ENCODE data around the gene IPO4.

Gene IPO4

DNA sequence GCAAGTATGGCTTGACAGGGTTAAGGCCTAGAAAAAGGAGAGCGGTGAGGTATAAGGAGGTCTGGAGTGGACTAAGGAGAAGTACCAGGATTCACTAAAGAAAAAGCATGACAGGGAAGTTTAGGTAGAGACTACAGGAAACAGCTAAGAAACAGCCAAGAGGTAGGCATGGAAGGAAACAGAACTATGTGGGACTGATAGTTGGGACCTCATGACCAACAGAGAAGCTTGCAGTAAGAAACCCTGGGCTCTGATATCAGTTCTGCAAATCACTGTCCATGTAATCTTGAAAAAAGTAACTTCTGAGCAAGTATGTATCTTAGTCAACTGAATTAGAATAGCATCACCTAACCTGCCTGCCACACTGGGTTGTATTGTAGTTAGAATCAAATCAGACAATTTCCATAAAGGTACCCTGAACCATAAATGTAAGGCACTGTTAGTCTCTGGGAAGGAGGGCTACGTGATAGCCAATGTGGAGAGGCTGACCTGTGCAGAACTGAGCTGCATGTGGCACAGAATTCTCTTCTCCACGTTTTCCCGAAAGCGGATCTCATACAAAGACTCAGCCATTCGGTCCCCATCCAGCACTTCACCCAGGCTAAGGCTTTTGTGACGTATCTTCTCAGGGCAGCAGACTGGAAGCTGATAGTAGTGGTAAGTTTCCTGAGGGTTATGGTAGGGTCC lies 5.7 kb upstream of the IPO4 start:
- no peak for DNase-seq (ENCODE audit: extremely low read depth in 1 of 2, low read depth in 1 of 2)

DNA sequence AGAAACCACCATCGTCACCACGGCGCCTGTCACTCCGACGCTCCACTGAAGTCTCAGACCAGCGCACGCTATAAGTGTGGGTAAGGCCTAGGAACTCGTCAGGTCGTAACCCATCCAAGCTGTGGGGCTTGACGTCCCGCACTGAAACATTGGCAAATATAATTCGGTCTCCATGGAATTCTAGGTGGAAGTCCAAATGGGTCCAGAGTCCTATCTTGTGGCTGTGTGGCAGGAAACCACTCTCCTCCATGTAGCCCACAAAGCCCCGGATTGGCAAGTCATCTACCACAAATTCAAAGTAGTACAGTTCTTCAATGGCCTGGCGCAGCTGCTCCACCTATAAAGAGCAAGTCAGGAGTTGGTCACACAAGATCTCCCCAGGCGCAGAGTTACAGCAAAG lies 4.3 kb upstream of the IPO4 start:
- DNase-seq (ENCODE audit: extremely low read depth in 1 of 2, low read depth in 1 of 2), result no peak

DNA sequence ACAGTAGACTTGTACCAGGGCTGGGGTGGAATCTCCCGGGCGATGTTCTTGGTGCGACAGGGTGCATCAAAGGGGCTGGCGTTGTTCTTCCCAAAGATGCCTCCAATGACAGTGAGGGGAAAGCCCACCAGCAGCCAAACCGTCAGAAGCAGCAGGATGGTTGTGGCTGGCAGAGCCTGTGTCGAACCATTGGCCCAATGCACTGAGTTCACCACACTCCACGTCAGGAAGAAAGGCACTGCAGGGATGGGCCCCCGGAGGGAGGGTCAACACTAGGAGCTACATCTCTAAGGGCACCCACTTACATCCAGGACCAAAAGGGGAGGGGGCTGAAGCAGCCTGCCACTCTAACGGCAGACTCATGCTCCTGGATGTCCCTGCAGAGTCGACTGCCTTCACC lies 1.8 kb upstream of the IPO4 start:
- DNase-seq (ENCODE audit: extremely low read depth in 1 of 2, low read depth in 1 of 2), result no peak

DNA sequence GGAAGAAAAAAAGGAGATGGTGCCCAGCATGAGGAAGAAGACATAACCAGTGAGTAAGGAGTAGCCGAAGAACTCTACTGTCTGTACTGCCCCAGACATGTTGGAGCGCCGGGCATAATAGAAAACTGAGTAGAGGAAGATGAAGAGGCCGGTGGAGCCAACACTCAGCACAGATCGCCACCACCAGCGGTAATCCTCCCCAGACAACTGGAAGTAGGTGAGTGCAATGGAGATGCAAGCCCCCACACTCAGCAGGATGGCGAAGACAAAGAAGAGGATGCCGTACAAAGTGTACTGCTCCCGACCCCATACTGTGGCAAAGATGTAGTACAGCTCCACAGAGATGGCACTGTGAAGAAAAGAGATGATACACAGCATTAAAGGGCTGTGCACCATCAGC lies 844 bp upstream of the IPO4 start:
- DNase-seq (ENCODE audit: extremely low read depth in 1 of 2, low read depth in 1 of 2), result no peak

DNA sequence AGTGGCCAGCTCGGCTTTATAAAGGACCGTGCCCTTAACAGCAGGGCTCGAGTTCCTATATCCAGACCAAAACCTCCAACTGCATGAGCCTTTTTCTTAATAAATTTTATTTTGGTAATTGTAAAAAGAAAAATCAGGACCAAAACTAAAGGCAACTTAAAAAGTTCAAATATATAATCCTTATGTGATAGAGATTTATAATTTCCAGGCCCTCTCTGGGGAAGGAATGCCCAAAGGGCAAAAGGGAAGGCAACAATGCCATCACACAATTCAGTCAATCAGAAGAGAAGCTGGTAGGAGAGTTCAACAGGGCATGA lies 401 bp upstream of the IPO4 start:
- DNase-seq (ENCODE audit: extremely low read depth in 1 of 2, low read depth in 1 of 2), result no peak

DNA sequence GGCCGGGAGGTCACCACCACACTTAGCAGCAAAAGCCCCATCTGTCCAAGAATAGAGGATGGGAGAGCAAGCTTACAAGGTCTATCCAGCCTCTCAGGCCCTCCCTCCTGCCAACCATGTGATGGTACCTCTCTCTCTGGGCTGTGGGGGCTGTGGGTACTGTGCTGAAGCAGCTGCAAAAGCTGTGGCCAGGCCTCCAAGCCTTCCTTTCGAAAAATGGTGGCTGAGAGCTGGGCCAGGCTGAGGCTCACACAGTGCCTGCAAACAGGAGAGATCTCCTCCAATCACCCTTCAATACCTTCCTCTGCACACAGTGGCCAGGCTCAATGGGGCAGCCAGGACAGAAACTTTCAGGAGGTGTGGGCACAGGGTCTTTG lies 1.1 kb downstream of the IPO4 start:
- DNase-seq (ENCODE audit: extremely low read depth in 1 of 2, low read depth in 1 of 2), result no peak

DNA sequence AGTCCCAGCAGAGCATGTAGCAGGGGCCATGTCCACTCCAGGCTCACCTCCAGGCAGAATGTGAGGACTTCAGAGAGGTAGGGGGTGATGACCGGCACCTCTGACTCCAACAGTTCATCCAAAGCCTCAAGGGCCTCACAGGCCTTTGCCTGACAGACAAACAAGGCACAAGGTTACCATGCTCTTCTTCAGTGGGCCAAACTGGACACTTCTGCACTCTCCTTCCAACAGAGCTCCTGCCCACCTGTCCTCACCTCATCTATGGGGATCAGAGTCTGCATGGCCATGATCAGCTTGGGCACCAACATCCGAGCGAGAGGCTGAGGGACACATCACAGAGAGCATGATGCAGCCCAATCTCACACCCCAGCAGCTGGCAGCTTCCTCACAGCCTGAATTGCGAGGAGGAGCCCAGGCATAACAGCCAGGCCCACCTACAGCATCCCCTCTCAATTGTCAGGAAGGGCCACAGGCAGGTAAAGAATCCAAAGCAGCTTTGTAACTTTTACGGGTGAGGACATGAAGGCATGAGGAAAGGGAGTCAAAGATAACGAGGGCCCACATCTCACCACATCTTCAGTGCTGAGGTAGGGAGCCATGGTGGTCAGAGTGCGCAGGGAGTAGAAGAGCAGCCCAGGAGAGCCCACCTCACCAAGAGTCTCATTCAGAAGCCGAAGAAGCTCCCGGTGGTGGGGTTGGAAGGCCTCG lies 1.6 kb downstream of the IPO4 start:
- no peak for DNase-seq (ENCODE audit: extremely low read depth in 1 of 2, low read depth in 1 of 2)

DNA sequence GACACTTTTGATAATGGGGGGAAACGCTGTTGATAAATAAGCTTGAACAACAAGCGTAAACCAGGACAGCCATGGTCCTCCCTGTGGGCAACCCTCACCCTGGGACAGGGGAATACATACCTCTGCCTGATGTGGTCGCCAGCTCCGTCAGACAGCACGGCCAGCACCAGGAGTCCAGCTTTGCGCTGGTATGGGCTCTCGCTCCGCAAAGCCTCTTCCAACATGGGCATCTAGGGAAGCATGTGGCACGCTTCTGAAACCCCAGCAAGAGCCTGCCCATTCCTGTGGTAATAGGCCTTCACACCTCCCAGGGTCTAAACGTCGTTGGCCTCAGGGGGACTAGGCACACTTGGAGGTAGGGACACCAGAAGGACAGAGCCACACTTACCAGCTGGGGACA lies 2.9 kb downstream of the IPO4 start:
- DNase-seq (ENCODE audit: extremely low read depth in 1 of 2, low read depth in 1 of 2), result no peak

DNA sequence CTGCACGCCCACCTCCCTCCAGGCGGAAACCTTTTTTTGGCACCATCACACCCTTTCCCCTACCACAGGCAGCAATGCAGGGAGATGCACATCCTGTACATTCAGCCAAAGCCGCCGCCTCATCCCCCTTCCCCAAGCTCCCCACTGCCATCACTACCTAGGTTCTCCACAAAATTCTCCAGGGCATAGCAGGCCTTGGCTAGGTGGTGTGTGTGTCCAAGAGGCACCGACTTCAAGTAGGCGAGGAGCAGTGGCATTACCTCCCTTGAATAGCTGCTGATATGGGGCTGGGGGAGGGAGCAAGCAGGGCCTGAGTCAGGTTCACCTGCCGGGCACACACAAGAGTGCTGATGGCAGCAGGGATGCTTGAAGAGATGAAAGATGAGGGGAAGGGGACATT lies 3.6 kb downstream of the IPO4 start:
- DNase-seq (ENCODE audit: extremely low read depth in 1 of 2, low read depth in 1 of 2), result no peak

DNA sequence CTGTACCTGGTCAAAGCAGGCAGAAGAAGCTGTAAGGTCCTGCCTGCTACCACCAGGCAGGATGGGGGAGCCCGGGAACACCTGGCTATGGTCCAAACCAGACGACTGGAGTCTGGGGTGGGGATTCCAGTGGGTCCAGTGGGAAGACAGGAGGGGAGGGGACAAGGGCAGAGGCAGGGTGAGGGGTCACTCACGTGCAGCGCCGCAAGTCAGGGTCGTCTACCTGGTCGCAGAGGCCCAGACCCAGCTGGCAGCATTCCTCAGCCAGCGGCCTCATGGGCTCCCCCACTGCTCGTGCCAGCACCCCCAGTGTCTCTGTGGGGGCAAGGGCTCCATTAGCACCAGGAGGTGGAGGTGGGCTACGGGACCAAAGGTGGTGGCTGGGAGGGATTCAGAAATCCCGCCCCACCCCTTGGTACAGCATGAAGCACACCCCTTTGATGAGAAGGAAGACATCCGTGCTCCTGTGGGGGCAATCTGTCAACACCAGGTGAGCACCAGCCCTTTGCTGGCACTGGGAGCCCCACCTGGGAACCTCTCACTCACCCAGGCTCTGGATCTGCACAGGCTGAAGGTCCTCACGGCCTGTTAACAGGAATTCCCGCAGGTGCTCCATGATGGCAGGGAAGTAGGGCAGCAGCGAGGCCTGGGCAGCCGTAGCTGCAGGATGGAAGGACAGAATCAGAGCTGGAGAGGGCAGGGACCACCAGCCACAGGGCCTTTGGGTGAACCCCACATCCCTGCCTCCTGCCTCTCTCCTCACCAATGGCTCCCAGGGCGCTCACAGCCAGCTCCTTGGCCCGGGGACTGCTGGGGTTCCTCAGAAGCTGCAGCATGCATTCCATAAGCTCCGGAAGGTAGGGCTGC lies 4.3 kb downstream of the IPO4 start:
- no peak for DNase-seq (ENCODE audit: extremely low read depth in 1 of 2, low read depth in 1 of 2)

DNA sequence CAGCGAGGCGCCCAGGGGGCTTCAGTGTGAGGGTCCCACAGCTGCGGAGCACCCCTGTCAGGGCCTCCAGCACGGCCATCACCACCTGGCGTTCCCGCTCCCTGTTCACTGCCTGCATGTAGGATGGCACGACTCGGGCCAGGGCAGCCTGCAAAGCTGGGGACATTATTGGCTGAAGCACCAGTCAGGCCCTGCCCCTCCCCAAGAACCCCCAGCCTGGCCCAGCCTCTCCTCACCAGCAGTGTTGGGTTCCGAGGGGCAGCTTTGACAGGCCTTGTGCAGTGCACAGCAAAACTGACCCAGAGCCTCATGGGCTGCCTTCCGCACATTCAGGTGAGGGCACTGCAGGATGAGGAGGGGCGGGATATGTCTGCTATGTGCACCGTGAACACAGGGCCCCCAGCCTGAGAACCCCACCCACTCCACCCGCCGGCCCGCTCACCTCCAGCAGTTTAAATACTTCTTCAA lies 5.6 kb downstream of the IPO4 start:
- DNase-seq (ENCODE audit: extremely low read depth in 1 of 2, low read depth in 1 of 2), result no peak

DNA sequence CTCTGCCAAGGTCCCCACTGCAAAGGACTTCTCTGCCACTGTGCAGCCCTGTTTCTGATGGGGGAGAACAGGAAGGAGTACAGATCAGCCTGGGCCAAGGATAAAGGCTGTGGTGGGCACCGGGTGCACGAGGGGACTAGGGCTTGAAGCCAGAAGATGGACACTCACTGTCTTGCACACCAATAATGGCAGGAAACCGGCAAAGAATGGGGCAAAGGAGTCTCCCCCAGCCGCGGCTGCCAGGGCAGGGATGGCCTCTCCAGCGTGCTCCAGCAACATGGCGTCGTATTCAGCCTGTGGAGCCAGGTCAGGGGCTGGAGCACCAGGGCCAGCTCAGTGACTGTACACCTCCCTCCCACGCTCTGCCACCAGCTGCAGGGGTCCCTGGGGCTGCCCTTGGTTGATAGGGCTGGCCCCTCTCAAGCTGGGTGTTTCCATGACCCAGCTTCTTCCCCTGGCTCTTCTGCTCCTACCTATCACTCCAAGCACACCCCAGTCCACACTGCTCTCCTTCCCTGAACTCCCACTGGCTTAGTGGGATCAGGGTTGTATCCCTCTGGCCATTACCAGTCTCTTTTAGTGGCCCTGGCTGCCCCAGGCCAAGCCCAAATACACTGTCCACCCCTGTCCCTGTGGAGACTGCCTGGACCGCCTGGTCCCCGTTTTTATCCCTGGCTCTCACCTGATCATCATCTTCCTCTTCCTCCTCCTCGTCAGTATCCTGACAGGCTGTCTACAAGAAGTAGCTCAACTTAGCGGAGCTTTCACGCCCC lies 6.3 kb downstream of the IPO4 start:
- DNase-seq (ENCODE audit: extremely low read depth in 1 of 2, low read depth in 1 of 2), result no peak

DNA sequence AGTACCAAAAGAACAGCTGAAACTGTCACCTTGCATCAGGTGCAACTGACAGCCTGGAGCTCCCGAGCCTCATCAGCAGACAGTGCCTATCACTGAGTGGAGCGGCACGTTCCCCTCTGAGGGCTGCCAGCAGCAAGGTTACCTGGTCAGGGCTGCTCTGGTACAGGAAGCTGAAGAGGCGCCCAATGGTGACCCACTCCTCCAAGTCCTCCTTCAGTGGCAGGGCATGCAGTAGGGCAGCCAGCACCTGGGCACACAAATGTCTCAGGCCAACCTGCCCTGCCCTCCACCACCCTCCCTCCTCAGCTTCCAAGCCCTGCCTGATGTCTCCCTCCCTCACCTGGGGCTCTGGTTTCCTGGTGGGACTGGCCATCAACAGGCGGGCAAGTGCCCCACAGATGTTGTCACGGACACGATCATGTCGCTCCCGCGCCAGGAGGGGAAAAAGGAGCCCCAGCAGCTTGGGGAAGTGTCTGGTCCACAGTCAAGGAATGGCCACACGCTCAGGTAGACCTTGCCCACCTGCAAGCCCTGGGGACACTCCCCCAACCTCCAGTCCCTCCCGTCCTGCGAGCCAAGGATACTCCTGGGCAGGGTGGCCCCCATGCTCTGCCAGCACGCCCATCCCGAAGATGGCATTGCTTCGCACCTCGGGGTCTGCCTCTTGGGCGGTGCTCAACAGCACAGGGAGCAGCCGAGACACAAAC lies 7.1 kb downstream of the IPO4 start:
- no peak for DNase-seq (ENCODE audit: extremely low read depth in 1 of 2, low read depth in 1 of 2)

DNA sequence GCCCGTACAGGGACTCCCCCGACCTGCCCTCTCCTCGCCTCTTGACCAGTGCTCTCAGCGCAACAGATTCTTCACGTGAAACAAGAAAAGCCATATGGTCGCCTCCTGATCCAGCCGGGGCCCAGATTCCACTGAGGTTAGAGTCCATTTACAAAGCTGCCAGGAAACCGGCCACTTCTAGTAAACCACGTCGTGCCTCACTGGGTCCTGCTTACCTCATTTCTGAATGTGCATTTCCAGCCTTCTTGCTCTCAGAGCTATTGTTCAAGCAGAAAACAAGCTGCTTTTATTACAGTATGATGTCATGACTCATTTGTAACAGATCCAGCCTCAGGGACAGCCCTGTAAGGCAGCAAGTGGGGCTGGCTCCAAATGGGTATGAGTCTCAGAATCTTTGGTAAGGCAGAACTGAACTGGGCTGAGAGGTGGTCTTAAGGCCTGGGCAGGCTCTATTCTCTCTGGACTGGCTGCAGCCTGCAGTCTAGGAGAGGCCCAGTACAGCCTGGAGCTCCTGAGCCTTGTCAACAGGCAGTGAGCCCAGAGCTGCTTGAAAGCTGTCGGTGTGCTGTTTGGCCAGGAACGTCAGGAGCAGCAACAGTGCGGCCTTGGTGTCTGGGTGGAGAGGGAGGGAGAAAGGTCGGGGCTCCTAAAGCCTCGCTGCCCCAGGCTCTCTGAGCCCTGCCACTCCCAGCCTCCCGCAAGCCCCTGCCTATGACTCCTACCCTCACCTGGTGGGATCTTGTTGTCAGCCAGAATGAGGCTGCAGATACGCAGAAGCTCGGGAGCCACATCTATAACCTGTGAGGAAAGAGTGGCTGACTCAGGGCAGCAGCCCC lies 8.4 kb downstream of the IPO4 start:
- no peak for DNase-seq (ENCODE audit: extremely low read depth in 1 of 2, low read depth in 1 of 2)

DNA sequence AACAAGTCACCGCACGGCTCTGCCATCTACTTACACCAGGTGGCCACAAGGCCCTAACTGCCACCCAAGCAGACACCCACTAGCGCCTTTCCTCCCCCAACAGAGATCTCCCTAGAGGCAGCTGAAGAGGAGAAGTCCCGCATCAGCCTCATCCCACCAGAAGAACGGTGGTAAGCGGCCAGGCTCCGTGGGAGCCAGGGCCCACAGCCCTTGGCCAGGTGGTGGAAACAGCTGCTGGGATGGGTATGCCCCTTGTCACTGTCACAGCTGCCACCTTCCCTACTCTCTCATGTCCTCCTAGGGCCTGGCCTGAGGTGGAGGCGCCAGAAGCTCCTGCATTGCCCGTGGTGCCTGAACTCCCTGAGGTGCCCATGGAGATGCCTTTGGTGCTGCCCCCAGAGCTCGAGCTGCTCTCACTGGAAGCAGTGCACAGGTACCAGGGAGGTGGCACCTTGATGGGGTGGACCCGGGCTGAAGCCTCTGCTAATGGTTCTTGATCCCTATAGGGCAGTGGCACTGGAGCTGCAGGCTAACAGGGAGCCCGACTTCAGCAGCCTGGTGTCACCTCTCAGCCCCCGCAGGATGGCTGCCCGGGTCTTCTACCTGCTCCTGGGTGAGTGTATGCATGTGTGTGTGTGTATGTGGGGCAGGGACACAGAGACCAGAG lies 9.2 kb downstream of the IPO4 start:
- DNase-seq (ENCODE audit: extremely low read depth in 1 of 2, low read depth in 1 of 2), result no peak

DNA sequence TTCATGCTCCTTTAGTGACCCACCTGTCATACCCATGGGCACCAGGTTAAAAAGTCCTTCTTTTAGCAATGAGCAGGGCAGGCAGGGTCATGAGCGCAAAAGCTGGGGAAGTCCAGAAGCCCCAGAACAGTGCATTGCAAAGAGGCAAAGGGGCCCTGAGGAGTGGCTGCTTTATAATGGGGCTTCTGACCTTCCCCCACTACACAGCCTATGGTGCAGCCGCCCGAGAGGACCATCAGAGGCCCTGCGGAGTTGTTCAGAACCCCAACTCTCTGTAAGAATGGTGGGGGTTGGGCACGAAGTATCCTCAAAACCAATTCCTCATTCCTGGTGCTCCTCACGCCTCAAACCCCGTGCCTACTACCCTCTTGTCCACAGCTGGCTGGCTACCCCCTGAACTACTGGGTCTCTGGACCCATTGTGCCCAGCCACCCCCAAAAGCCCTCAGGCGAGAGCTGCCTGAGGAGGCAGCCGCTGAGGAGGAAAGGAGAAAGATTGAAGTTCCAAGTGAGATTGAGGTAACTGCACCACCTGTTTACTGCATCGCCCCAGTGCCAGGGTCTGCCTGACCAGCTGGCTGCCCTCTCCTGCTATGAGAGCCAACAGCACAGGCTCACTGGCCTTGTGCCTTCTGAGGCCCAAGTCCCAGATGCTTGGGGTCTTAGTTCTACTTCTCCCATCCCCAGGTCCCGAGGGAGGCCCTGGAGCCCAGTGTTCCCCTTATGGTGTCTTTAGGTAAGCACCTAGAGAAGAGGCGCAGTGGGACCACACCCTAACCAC lies 10.0 kb downstream of the IPO4 start:
- DNase-seq (ENCODE audit: extremely low read depth in 1 of 2, low read depth in 1 of 2), result no peak

DNA sequence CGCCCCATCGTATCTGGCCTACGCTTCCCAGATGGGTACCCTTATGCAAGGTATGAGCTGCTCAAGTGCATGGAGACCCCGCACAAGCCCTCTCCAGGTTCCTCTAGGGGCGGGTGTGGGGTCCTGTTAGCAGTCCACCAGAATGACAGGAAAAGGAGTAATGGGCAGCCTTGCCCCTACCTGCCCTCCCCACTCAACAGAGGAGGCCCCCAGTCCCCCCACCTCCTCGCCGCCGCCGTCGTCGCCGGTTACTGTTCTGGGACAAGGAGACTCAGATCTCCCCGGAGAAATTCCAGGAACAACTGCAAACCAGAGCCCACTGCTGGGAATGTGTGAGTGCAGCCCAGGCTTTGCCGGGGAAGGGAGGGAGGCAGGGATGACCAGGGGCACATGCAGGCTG lies 10.7 kb downstream of the IPO4 start:
- DNase-seq (ENCODE audit: extremely low read depth in 1 of 2, low read depth in 1 of 2), result no peak

DNA sequence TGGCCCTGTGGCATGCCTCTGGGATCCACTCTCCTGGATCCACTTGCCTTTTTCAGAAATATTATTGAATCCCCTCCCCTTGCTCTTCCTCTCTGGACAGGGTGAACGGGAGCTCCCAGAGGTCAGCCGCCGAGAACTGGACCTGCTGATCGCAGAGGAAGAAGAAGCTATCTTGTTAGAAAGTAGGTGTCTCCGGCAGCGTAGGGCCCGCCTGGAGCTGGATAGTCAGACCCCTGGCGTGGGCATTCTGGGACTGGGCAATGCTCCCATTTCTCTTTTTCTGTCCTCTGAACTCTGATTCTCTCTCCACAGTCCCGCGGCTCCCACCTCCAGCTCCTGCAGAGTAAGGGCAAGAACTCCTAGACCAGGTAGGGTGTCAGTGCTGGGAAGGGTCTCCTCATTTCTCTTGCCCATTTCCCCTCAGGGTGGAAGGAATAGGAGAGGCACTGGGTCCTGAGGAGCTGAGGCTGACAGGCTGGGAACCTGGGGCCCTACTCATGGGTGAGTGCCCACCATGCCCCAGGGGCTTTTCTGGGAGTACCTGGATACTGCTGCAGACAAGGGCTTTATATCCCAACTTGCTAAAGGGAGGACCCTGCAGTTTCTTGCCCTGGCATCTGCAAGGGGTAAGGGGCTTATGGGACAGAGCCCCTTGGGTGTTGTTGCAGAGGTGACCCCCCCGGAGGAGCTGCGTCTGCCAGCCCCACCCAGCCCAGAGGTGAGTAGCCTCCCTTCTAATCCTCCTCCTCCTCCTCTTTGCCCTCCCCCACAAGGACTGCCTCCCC lies 11.4 kb downstream of the IPO4 start:
- no peak for DNase-seq (ENCODE audit: extremely low read depth in 1 of 2, low read depth in 1 of 2)
